ENCODE measurements around the gene LYZL2.
"Not testable (repeated sequence)": the region's sequence is repeated elsewhere in the genome, so short reads cannot be mapped to it uniquely, and the experiment has no call there.

LYZL2 gene

DNA sequence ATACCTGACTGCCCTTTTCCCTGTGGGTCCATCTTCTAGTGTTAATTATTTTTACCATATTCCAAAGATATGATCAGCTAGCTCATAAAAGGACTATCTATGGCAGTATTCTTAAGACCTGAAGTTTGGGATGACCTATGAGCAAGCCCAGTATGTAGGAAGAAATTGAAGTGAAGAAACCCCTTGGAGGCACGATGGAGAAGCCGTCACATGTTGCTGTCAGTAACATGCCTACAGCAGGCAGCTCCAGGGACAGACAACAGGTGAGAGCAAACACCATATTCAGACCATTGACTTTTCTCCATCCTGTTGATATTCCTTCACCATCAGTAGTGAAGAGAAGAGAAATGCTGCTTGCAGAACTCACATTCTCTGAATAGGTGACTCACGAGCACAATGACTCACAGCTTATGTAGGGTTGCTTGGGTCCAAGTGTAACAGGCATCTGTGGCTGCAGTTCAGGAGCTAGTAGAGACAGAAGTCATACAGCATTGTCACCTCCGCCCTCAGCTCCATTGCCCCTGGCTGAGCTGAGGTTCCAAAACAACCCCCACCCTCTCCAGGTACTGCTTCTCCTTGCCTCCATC is 8.4 kb upstream of the LYZL2 start:
- no peak for FAIRE-seq

DNA sequence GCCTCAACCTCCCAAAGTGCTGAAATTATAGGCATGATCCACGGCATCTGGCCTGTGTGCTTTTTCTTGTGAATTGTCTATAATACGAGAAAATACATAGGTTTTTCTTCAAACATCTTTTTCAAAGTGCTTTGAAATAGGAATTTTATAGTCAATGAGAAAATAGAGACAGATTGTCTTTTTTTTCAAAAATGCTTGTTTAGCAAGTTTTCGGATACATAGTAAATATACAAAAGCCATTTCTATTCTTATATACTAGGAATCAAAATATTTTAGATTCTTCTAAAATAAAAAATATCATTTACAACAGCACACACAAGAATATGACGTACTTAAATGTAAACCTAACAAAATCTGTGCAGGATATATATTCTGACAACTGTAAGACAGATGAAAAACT is 1.6 kb upstream of the LYZL2 start:
- FAIRE-seq: no peak

DNA sequence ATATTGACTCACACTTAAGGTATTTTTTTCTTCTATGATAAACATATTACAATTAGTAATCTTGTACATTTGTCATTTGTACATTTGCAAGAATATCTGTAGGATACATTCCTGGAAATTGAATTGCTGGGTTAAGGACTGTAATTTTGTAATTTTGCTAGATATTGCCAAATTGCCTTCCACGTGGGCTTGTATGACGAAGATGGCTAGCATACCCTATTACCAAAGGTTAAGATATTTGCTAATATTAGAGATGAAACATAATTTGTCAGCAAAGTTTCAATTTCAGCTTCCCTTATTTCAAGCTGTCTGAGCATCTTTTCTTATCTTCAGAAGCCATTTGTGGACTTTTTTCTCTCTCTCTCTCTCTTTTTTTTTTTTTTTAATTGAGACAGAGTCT is 1.0 kb upstream of the LYZL2 start:
- FAIRE-seq: no peak

DNA sequence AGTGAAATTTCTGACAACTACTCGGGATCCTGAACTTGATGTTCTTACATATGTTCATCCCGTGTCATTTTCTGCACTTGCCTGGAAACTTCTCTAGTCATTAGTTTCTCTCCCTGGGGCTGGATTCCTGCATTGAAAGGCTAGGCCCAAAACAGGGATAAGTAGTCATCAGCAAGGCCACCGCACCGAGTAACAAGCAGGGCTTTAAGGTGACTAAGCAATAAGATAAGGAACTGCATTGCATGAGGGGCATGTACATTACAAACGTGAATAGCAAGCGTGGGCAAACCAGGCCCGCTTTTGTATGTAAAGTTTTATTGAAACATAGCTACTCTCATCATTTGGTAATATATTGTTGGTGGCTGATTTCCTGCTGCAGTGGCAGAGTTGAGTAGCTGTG is 977 bp downstream of the LYZL2 start:
- not testable (repeated sequence) for FAIRE-seq

DNA sequence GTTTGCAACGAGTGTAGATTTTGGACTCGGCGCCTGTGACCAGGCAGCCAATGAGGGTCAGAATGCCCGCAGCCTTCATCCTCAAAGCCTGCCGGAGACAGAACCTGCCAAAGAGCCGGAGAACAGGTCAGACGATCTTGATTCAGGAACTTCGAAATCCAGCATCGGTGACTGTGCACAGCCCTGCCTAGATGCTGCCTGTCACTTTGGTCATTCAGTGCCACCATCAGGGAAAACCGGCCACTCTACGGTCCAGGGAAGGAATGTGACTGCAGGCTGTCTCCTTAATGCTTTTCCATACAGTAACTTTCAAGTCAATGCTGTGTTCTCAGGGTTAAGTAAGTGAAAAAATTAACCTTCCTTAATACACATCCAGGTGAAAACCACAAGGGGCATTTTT is 2.7 kb downstream of the LYZL2 start:
- FAIRE-seq: not testable (repeated sequence)

DNA sequence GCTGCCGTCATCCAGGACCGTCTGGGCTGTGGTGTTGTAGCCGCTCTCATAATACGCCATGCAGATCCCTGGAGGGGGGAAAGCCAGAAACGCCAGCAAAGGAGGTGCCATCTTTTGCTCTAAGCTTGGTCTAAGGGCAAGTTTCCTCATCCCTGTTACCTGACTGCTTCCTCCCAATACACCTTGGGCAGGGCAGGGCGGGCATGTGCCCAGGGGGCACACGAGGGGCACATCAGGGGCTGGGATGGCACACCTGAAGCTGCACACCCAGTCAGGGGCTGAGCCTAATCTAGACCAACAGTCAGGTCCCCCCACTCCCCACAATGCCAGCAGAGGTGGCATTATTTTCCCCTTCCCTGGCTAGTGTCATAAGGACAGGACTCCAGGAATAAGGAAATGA is 3.4 kb downstream of the LYZL2 start:
- not testable (repeated sequence) for FAIRE-seq

DNA sequence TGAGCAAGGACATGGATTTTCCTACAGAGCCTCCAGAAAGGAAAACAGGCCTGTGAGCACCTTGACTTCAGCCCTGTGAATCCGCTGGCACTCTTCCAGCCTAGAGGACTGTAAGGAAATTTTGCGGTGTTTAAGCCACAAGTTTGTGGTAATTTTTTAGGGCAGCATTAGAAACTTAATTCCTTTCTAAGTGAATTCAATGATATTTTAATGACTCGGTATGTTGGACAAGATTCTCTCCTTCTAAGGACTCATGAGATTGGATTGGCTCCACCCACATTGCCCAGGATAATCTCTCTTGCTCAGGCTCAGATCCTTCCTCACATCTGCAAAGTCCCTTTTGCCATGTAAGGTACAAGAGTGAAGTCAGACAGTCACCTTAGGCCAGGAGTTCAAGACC is 4.5 kb downstream of the LYZL2 start:
- FAIRE-seq: no peak

DNA sequence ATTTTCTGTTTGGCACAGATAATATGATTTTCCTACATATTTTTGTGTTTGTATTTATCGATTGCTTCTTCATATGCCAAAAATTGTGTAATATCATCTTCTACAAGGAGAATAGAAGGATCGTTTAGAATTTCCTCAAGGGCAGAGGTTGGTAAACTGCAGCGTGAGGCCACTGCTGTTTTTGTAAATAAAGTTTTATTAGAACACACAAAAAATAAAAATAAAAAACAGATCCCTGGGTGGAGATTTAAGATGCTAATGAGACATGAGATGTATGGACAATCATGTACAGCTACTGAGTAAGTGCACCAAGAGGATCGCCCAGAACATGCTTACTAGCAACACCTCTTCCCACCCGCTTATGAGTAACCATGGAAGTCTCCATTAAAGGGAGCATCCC is 9.6 kb downstream of the LYZL2 start:
- no peak for FAIRE-seq

DNA sequence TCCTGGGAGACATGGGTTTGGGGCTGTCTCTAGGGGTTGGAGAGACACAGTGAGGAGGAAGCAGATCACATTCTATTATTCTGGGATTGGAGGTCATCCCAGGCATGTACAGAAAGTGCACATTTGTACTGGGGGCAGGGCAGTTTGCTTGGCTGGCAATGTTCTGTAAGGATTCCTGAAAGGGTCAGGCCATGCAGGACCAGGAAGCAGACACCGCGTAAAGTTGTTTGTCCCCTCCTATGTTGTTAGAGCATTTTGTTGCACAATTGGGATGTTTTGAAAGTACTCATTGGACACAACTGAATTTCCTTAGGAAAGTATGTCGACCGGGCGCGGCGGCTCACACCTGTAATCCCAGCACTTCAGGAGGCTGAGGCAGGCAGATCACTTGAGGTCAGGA is 12.5 kb downstream of the LYZL2 start:
- no peak for FAIRE-seq

DNA sequence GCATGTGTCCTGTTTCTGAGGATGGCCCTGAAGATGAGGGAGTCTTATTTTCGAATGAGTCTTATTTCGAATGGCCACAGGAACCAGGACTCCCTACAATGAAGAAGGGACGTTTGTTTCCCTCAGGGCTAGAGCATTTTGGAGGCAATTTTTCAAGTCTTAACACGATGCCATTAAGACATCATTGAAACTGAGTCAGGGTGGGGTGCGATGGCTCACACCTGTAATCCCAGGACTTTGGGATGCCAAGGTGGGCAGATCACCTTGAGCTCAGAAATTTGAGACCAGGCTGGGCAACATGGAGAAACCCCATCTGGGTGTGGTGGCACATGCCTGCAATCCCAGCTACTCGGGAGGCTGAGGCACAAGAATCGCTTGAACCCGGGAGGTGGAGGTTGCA is 18.5 kb downstream of the LYZL2 start:
- not testable (repeated sequence) for FAIRE-seq

DNA sequence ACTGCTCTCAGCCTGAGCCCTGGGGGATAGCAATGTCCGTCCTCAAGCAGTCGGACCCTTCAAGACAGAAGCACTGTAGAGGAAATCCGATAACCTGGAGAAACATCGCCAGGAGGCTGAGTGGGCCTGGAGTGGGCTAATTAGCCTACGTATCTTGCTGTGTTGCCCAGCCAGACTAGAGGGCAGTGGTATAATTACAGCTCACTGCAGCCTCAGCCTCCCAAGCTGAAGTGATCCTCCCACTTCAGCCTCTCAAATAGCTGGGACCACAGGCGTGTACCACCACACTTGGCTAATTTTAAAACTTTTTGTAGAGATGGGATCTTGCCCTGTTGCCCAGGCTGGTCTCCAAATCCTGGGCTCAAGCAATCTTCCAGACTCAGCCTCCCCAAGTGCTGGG is 21.7 kb downstream of the LYZL2 start:
- FAIRE-seq: no peak

DNA sequence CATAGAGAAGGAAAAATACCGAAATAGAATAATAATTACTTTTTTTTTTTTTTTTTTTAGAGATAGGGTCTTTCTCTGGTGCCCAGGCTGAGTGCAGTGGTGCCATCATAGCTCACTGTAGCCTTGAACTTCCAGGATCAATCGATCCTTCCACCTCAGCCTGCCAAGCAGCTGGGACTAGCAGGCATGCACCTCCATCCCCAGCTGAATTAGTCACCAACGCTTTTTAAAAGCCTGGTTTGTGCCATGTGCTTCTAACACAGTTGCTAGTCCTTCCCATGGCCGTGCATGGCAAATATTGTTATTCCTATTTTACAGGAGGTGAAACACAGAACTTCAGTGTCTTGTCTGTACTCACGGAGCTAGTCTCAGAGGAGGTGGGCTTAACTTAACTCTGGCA is 23.2 kb downstream of the LYZL2 start:
- no peak for FAIRE-seq

DNA sequence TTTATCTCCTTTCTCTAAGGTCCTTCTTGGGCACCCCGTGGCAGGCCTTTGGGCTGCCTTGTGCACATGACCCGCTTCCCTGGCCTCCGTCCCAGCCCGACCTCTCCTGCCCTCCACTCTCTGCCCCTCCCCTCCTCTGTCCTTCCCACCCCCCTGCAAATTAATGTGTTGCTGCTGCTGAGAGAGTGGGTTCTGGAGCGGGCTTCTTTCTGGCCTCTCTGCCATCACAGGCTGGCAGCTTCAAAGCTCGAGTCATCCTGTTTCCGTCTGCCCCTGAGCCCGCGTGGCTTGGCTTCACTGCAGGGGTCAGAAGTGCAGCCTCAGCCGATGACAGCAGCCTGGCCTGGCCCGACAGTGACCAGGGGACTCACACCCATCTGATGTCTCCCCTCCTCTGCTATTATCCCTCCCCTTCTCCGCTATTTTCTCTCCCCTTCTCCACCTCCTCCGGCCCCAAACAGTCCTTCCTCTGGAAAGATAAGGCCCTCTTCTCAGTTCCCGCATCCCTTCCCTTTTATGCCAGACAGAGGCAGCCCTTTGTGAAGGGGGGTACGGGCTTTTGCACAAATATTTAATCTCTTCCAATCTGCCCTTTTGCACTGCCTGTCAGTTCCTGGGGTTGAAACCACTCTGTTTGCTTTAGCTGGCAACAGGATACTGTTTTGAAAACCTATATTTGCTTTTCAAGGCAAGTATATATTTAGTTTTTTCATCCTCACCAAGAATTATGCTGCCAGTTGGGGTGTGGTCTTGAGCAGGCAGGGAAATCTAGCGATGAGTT is 24.0 kb downstream of the LYZL2 start:
- FAIRE-seq: not testable (repeated sequence)

DNA sequence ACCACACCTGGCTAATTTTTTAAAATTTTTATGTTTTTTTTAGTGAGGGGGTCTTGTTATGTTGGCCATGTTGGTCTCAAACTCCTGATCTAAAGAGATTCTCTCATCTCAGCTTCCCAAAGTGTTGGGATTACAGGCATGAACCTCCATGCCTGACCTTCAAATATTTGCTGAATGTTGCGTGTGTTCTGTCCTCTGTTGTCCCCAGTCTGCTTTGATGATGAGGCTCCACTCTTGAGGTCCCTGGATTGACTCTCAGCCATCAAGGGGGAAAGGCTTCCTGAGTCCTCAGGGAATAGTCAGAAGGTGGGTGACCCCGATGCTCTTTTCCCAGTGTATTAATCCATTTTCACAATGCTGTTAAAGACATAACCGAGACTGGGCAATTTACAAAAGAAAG is 26.0 kb downstream of the LYZL2 start:
- no peak for FAIRE-seq

DNA sequence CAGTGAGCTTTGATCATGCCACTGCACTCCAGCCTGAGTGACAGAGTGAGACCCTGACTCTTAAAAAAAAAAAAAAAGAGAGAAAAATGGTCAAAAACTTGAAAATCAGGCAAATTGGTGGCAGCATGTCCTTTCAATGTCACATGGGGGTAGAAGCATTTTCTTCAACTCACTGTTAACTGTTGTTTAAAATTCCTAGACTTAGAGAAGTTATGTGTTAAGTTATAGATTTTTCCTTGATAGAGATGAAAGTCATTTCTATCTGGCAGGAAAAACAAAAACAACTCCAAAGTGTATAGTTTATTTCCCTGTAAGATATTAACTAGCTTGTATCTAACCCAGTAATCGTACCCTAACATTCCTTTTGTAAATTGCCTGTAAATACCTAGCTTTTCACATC is 26.8 kb downstream of the LYZL2 start:
- no peak for FAIRE-seq

DNA sequence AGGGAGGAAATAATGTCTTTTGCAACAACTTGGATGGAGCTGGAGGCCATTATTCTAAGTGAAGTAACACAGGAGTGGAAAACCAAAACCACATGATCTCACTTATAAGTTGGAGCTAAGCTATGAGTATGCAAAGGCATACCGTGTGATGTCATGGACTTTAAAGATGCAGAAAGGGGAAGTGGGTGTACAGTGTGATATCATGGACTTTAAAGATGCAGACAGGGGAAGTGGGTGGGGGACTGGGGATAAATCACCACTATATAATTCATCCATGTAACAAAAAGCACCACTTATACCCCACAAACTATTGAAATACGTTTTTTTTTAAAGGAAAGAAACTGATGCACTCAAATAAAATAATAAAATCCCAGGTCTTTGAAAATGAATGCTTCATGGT is 29.5 kb downstream of the LYZL2 start:
- FAIRE-seq: no peak

DNA sequence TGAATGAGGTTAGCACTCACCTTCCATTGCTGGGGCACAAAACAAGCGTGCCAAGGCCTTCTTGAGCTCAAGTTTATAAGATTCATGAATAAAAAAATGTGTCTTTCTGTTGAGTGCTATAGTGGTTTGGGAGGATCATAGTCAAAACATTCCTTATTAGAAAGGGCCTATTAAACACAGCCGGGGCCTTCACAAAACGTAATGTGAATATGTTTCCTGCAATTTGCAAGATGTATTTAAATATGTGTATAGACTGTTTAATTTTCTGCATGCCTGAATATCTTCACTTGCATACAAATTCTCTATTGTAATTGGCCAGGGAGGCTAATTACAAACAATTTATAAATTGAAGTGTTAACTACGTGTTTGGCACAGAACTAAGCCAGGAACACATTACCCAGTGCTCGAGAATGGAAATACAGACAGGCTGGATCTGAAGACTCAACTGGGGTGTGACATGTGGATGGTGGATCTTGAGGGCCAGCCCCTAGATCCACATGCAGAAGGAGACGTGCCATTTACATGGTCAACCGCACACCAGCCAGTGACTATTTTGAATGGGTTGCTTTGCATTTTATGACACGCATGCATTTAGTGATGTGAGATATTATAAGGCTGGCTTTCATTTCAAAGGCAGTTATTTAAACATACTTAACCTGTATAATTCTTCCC is 31.3 kb downstream of the LYZL2 start:
- FAIRE-seq: no peak

DNA sequence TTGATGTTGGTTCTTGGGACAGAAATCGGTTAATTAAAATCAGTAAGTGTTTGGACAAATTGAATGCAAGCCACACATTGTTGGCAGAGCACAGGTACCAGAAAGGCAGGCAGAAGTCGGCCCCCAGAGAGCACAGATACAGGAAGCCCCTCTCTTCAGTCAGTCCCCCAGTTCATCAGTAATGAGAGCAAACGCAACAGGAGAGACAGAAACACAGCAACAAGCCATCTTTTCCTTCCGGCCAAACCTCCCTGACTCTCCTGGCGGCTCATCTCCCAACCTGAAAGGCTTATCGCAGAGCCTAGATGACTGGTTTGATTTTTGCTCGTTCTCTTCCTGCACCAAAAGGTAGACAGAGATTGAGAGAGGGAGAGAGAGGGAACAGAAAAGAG is 32.1 kb downstream of the LYZL2 start:
- not testable (repeated sequence) for FAIRE-seq

DNA sequence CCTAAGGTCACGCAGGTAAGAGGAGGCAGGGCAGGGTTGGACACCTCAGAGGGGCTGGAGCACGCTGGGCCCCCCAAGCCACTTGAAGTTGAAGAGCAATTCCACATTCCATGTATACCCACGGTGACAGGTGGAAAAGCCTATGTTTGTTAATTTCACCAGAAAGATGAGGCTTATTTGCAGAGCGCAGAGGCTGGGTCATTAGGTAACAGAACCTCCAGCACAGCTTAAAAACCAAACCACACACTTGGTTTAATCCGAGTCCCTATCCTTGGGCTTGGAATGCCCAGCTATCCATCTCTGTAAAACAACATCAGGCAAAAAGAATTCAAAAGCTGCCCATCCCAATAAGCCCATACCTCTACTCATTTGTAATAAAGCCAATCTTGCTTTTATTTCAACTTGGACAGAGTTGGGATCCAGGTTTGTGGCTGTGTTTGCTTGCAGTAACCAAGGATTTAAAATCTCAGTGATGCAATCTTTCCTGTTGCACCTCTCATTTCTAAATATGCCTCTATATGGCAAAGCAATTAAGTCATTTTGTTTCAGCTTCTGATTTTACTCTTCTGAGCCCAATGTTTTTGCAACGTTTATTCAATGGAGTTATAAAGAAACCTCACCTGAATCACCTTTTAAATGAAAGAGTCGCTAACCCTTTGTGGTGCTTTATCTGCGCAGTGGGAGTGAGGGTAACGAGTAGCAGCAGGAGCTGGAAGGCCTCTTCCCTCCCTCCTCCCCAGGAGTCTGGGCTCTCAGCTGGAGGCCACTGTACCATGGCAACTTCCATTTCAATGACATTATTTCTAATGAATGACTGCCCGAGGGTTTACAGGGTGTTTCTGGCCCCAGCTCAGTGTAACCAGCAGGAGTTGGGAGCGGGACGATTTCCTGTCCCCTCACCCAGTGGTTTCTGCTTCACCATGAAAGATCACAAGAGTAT is 32.8 kb downstream of the LYZL2 start:
- FAIRE-seq: not testable (repeated sequence)

DNA sequence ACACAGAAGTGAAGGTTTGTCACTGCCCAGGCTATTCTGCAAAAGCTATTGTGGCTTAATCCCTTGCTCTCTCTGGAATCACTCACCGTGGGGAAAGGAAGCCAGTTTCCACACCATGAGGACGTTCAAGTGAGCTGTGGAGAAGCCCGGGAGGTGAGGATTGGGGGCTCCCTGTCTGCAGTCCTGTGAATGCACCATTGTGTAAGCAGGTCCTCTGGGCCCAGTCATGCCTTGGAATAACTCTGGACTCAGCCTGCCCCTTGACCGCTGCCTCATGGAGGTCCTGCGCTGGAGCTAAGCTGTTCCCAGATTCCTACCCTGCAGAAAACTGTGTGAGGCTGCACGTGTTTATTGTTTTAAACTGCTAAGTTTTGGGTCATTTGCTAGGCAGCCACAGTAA is 33.5 kb downstream of the LYZL2 start:
- FAIRE-seq: no peak

DNA sequence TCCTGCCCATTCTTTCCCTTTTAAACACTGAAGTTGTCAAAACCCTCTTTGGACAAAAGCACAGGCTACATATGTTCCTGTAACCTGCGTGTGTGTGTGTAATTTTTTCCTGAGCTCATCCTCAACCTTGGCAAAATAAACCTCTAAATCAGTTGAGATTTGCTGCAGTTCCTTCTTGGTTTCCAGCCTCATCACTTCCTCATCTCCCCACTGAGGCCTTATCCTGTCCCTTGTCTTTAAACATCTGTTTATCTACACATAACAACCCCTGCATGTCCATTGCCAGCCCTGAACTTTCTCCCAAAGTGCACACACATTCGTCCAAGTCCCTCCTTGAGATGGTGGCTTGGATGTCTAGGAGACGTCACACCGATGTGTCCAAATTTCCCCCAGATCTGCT is 35.5 kb downstream of the LYZL2 start:
- FAIRE-seq: no peak

DNA sequence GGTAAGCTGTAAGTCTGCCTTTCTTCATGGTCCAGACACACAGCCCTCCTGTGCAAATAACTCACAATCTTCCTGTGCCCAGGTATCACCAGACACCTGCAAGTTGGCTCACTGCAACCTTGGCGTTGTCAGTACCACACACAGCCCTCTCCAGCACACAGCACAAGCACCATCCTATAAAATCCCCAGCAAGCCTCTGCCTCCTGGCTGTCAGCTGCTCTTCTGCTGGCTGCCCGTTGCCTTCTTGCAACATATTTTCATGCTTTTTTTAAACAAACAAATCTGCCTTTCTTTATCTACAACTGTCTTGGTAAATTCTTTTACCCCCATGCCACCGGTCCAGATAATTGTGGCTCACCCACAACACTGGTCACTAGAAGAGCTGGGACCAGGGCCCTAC is 36.8 kb downstream of the LYZL2 start:
- FAIRE-seq: not testable (repeated sequence)

DNA sequence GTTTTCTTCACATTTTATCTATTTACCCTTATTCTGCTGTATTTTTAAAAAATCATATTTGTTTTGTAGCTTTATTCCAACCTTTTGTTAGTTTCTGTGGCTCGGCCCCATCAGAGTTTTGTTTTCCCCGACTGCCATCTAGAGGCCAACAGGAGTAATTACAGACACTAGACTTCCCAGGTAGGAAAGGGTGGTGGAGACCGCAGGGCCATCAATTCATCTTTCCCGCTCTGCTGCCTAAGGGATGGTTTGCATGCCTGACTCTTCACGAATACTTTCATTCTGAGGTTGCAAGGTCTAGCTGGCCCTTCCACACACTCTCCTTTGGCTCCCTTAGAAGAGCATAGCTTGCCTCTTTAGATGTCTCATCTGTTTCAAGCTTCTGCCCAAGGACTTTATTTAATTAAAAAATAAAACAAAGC is 38.3 kb downstream of the LYZL2 start:
- no peak for FAIRE-seq
